ENCODE results near the gene C2orf69. TPM values are rescaled to one million over a fixed set of nuclear protein-coding genes. Genes with fewer than 3 reads are reported as not detected.

C2orf69 gene
- total RNA-seq, 1 experiment from 2014 or later = 15.0 TPM

DNA sequence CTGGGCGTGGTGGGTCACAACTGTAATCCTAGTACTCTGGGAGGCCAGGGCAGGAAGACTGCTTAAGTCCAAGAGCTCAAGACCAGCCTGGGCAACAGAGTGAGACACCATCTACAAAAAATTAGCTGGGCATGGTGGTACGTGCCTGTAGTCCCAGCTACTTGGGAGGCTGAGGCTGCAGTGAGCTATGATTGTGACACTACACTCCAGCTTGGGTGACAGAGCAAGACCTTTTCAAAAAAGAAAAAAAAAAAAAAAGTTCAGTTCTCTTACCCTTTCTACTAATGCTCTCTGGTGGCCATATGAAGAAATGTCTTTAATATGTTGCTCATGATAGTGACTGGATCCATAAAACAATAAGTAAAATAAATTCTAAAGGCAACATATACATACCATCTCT lies 29.3 kb downstream of the C2orf69 start:
- H3K4me3 ChIP-seq (ENCODE audit: low read length) = no peak overlapping the region
- no peak overlapping the region for H3K27ac ChIP-seq (ENCODE audit: low read length)
- no peak overlapping the region for H2AFZ ChIP-seq (ENCODE audit: low read length)
- peak; percentile 43 for DNase-seq
- no peaks in the 10 kb centered on the region for H3K4me1 ChIP-seq (ENCODE audit: insufficient read depth, low read length)
- BruUV-seq (replicated peaks) = no TSS peak
- intact Hi-C loops (cut with micrococcal nuclease) = loop anchor here (1.0 to 5.0 kb wide), 3 partner anchors 80 to 236 kb away; no protein-coding TSS in a partner anchor
- H4K20me1 ChIP-seq (ENCODE audit: low read length) = no peaks in the 10 kb centered on the region
- H3K27me3 ChIP-seq (ENCODE audit: low read length) = no peaks in the 10 kb centered on the region
- no peak overlapping the region for H3K4me2 ChIP-seq (ENCODE audit: low read length)
- no peaks in the 10 kb centered on the region for H3K9me2 ChIP-seq (replicated peaks; ENCODE audit: low read length)
- H3K9ac ChIP-seq (ENCODE audit: low read length) = no peak overlapping the region
- peaks cover 6% of the 10 kb centered on the region; the same call in 1 of the 2 replicates for H3K79me2 ChIP-seq (ENCODE audit: low read length)
- TF ChIP-seq EZH2phosphoT487 (IDR thresholded peaks at IDR 0.05; ENCODE audit: borderline replicate concordance, low read length) (no peak), CTCF (conservative IDR thresholded peaks at IDR 0.05; ENCODE audit: low read depth, low read length) (peak; percentile 62)
- peaks cover 27% of the 10 kb centered on the region for H3K36me3 ChIP-seq (ENCODE audit: low read depth, low read length)
- no peaks in the 10 kb centered on the region for H3F3A ChIP-seq (ENCODE audit: low read length, unreplicated experiment)
- peak; percentile 50 for ATAC-seq
- no peaks in the 10 kb centered on the region for H3K9me3 ChIP-seq (ENCODE audit: low read length)
- CTCF ChIA-PET = interaction anchor here (0.6 kb wide), 1 partner anchor 663 kb away, joined by 7 read pairs; no protein-coding TSS in a partner anchor
- POLR2A ChIA-PET (ENCODE audit: unreplicated experiment) = interaction anchor here (0.6 kb wide), 1 partner anchor 78 kb away, joined by 5 read pairs; no protein-coding TSS in a partner anchor

DNA sequence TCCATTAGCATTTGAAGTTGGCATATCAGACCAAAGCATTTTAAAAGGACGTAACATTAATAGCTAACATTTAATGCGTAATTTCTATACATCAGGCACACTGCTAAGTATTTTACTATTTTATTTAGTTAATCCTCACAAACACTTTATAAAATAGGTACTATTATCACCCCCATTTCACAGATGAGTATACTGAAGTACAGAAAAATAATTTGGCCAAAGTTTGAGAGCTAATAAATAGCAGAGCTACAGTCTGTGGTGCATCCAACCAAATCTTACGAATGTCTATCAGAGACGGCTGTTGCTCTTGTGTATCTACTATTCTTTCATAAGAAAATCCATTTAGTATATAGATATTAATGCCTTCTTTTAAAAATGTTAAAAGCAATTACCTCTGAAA lies 32.3 kb downstream of the C2orf69 start:
- Histone ChIP-seq H3K4me3 (ENCODE audit: low read length) (no peak overlapping the region), H3K79me2 (ENCODE audit: low read length) (peaks cover 6% of the 10 kb centered on the region; the same call in 1 of the 2 replicates), H3K9me2 (replicated peaks; ENCODE audit: low read length) (no peaks in the 10 kb centered on the region), H4K20me1 (ENCODE audit: low read length) (no peaks in the 10 kb centered on the region), H3K4me1 (ENCODE audit: insufficient read depth, low read length) (no peaks in the 10 kb centered on the region), H3K36me3 (ENCODE audit: low read depth, low read length) (peaks cover 50% of the 10 kb centered on the region), H3K9me3 (ENCODE audit: low read length) (no peaks in the 10 kb centered on the region), H3K4me2 (ENCODE audit: low read length) (no peak overlapping the region), H3F3A (ENCODE audit: low read length, unreplicated experiment) (no peaks in the 10 kb centered on the region), H3K9ac (ENCODE audit: low read length) (no peak overlapping the region), H3K27ac (ENCODE audit: low read length) (no peak overlapping the region), H2AFZ (ENCODE audit: low read length) (no peak overlapping the region), H3K27me3 (ENCODE audit: low read length) (no peaks in the 10 kb centered on the region)
- ChIA-PET CTCF (no interaction called here), POLR2A (ENCODE audit: unreplicated experiment) (no interaction called here)
- DNase-seq = no peak
- BruUV-seq (replicated peaks) = no TSS peak
- TF ChIP-seq CTCF (conservative IDR thresholded peaks at IDR 0.05; ENCODE audit: low read depth, low read length) (no peak), EZH2 (IDR thresholded peaks at IDR 0.05; ENCODE audit: low read length, unreplicated experiment) (no peak), EZH2phosphoT487 (IDR thresholded peaks at IDR 0.05; ENCODE audit: borderline replicate concordance, low read length) (no peak)
- ATAC-seq = no peak
- intact Hi-C loops (cut with micrococcal nuclease) = loop anchor here (5.0 kb wide), 1 partner anchor 96 kb away; no protein-coding TSS in a partner anchor

- ATAC-seq = no peak
These were observed 35.1 kb downstream of the C2orf69 start for GRCh38 chr2:199946196-199946595.

More at GRCh38 chr2:199946196-199946595, 35.1 kb downstream of the C2orf69 start:
- no peak for DNase-seq
- H3K9me3 ChIP-seq (ENCODE audit: low read length) = no peaks in the 10 kb centered on the region
- no peak overlapping the region for H3K9ac ChIP-seq (ENCODE audit: low read length)
- no peak overlapping the region for H2AFZ ChIP-seq (ENCODE audit: low read length)
- ChIA-PET POLR2A (ENCODE audit: unreplicated experiment) (no interaction called here), CTCF (no interaction called here)
- no peaks in the 10 kb centered on the region for H3F3A ChIP-seq (ENCODE audit: low read length, unreplicated experiment)
- H4K20me1 ChIP-seq (ENCODE audit: low read length) = no peaks in the 10 kb centered on the region
- peaks cover 58% of the 10 kb centered on the region for H3K36me3 ChIP-seq (ENCODE audit: low read depth, low read length)
- BruUV-seq (replicated peaks) = no TSS peak
- intact Hi-C loops (cut with micrococcal nuclease) = no loop called here
- no peak overlapping the region for H3K27ac ChIP-seq (ENCODE audit: low read length)
- no peaks in the 10 kb centered on the region for H3K4me1 ChIP-seq (ENCODE audit: insufficient read depth, low read length)
- TF ChIP-seq CTCF (conservative IDR thresholded peaks at IDR 0.05; ENCODE audit: low read depth, low read length) (no peak), EZH2phosphoT487 (IDR thresholded peaks at IDR 0.05; ENCODE audit: borderline replicate concordance, low read length) (no peak), EZH2 (IDR thresholded peaks at IDR 0.05; ENCODE audit: low read length, unreplicated experiment) (no peak)
- no peaks in the 10 kb centered on the region for H3K9me2 ChIP-seq (replicated peaks; ENCODE audit: low read length)
- H3K4me2 ChIP-seq (ENCODE audit: low read length) = no peak overlapping the region
- H3K4me3 ChIP-seq (ENCODE audit: low read length) = no peak overlapping the region
- H3K27me3 ChIP-seq (ENCODE audit: low read length) = no peaks in the 10 kb centered on the region
- peaks cover 25% of the 10 kb centered on the region for H3K79me2 ChIP-seq (ENCODE audit: low read length)
